ENCODE measurements around the gene TPRG1. TPM values are rescaled to one million over a fixed set of nuclear protein-coding genes. Genes with fewer than 3 reads are reported as not detected.
A peak's percentile ranks its signal among the peaks of the same experiment; 100 is the strongest.

The TPRG1 gene
- total and polyA plus RNA-seq, 2 of the 8 experiments (the other 6 are each of a cell fraction or from before 2014, with no cell fraction given) = 0.37 to 0.47 TPM

DNA sequence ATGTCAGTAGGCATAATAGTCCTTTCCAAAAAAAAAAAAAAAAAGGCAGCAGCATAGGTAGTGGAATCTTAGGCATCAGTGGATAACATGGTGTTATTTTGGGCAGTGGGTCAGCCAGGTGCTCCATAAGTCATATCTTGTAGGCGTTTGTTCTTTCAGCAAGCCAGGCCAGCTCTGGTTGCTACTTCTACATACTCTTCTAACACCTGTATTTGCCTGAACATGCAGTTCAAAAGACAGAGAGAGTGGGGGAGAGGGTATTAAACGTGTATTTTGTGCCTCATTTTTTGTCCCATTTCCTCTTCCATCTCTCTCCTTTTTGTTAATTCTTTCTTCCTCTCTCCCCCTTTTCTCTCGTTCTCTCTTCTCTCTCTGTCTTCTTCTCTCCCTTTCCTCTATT lies 110.4 kb downstream of the TPRG1 start:
- FAIRE-seq = no peak

More for the DNA sequence above, 110.4 kb downstream of the TPRG1 start:
- Histone ChIP-seq H3K56ac (replicated peaks; ENCODE audit: insufficient read length, low read depth, low read length) (no peak overlapping the region), H2AFZ (ENCODE audit: low read length) (peak overlapping the region; percentile 32; the same call in 1 of the 2 replicates), H3K23ac (ENCODE audit: insufficient read length) (no peak overlapping the region), H4K20me1 (replicated peaks in 1 of 2; ENCODE audit: control insufficient read depth in 1 of 2, insufficient read depth in 2 of 2, low read length in 2 of 2) (no peaks in the 10 kb centered on the region), H2BK5ac (ENCODE audit: low read depth, low read length) (no peak overlapping the region), H3K4ac (replicated peaks; ENCODE audit: insufficient read length, low read depth, low read length) (no peak overlapping the region), H2BK15ac (ENCODE audit: low read length) (no peak overlapping the region), H2BK12ac (ENCODE audit: low read depth, low read length) (no peak overlapping the region), H3K9me3 (ENCODE audit: insufficient read depth in 2 of 2, low read depth in 1 of 2, low read length in 1 of 2) (no peaks in the 10 kb centered on the region), H3K9ac (replicated peaks in 1 of 4; ENCODE audit: extremely low read depth in 1 of 4, low read depth in 3 of 4, low read length in 3 of 4) (no peak overlapping the region), H3K79me1 (ENCODE audit: low read depth, low read length) (no peaks in the 10 kb centered on the region), H2BK120ac (replicated peaks; ENCODE audit: low read depth, low read length) (no peak overlapping the region), H3K36me3 (ENCODE audit: control insufficient read depth in 2 of 4, insufficient read depth in 4 of 4, low read length in 3 of 4) (no peaks in the 10 kb centered on the region), H2BK20ac (ENCODE audit: low read length) (no peak overlapping the region), H3K27me3 (replicated peaks in 1 of 4; ENCODE audit: control insufficient read depth in 3 of 4, extremely low read depth in 1 of 4, insufficient read depth in 3 of 4, low read length in 3 of 4) (no peaks in the 10 kb centered on the region), H3K18ac (ENCODE audit: extremely low read depth, low read length) (no peak overlapping the region), H3K4me2 (ENCODE audit: insufficient read depth in 1 of 2, low read depth in 2 of 2, low read length in 2 of 2) (no peak overlapping the region), H2AK5ac (ENCODE audit: low read depth, low read length) (no peak overlapping the region), H3K4me3 (ENCODE audit: extremely low read depth in 1 of 4, insufficient read depth in 2 of 4, low read depth in 3 of 4, low read length in 4 of 4) (no peak overlapping the region), H4K5ac (ENCODE audit: insufficient read length, low read depth, low read length) (no peak overlapping the region), H3K4me1 (replicated peaks in 1 of 4; ENCODE audit: control insufficient read depth in 3 of 4, insufficient read depth in 4 of 4, low read length in 3 of 4) (no peaks in the 10 kb centered on the region; a peak in 1 of 7 replicates), H3K27ac (ENCODE audit: low read depth, low read length) (no peak overlapping the region), H4K91ac (replicated peaks; ENCODE audit: insufficient read length, low read length) (no peak overlapping the region), H3K23me2 (ENCODE audit: low read depth, low read length) (no peaks in the 10 kb centered on the region), H4K8ac (ENCODE audit: extremely low read depth, insufficient read depth, low read length) (no peak overlapping the region), H3K14ac (ENCODE audit: insufficient read length) (no peak overlapping the region), H3K79me2 (ENCODE audit: control insufficient read depth in 1 of 2, insufficient read depth in 2 of 2, low read length in 2 of 2) (no peaks in the 10 kb centered on the region)
- TF ChIP-seq RAD21 (IDR thresholded peaks at IDR 0.05 in 1 of 2, conservative IDR thresholded peaks at IDR 0.05 in 1 of 2; ENCODE audit: low read depth in 2 of 2, low read length in 2 of 2) = no peak
- TF ChIP-seq POLR2AphosphoS5 (IDR thresholded peaks at IDR 0.05; ENCODE audit: low read depth, low read length) = no peak
- no peak for TF ChIP-seq KDM5A (IDR thresholded peaks at IDR 0.05; ENCODE audit: low read length)
- no peak for TF ChIP-seq PHF8 (conservative IDR thresholded peaks at IDR 0.05; ENCODE audit: low read depth, low read length)
- TF ChIP-seq RXRA (IDR thresholded peaks at IDR 0.05; ENCODE audit: insufficient read depth, low read depth, low read length) = no peak
- TF ChIP-seq, protein P1, sequence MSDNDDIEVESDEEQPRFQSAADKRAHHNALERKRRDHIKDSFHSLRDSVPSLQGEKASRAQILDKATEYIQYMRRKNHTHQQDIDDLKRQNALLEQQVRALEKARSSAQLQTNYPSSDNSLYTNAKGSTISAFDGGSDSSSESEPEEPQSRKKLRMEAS (IDR thresholded peaks at IDR 0.05) = no peak
- no peak for TF ChIP-seq ASH2L (IDR thresholded peaks at IDR 0.05; ENCODE audit: low read length)
- TF ChIP-seq, protein P2, sequence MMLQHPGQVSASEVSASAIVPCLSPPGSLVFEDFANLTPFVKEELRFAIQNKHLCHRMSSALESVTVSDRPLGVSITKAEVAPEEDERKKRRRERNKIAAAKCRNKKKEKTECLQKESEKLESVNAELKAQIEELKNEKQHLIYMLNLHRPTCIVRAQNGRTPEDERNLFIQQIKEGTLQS (IDR thresholded peaks at IDR 0.05; ENCODE audit: insufficient read depth, low read depth, low read length) = no peak
- TF ChIP-seq TAF7 (optimal IDR thresholded peaks at IDR 0.05; ENCODE audit: borderline replicate concordance, low read depth, low read length) = no peak
- no peak for TF ChIP-seq CHD2 (IDR thresholded peaks at IDR 0.05; ENCODE audit: low read length)
- no peak for TF ChIP-seq FOSL1 (IDR thresholded peaks at IDR 0.05; ENCODE audit: insufficient read depth, low read depth, low read length)
- no peak for TF ChIP-seq SUZ12 (IDR thresholded peaks at IDR 0.05; ENCODE audit: low read length)
- TF ChIP-seq CREB1 (IDR thresholded peaks at IDR 0.05) = no peak
- TF ChIP-seq BRCA1 (IDR thresholded peaks at IDR 0.05; ENCODE audit: low read depth, low read length) = no peak
- CTCF ChIA-PET (ENCODE audit: partially characterized antibody) = interaction anchor here (0.6 to 1.6 kb wide), 6 partner anchors 10 to 665 kb away, joined by 3 to 6 read pairs (median 4); no protein-coding TSS in a partner anchor
- POLR2A ChIA-PET (ENCODE audit: partially characterized antibody) = no interaction called here
- WGBS, 2 experiments (ENCODE audit: extremely low coverage in 1 of 2, insufficient coverage in 1 of 2, insufficient read length in 1 of 2, insufficient replicate concordance in 2 of 2, low coverage in 1 of 2, low lambda C conversion rate in 2 of 2, missing lambda C conversion rate in 1 of 2) = 91% methylated on average over 3 of the region's 3 CpGs; no CpG with 5 or more reads in 1 of the 2 experiments
- no peak for DNase-seq (ENCODE audit: low read depth in 1 of 2, low spot score in 2 of 2)

Measured in H1 (cell line).